KMS-11 (cell line): ENCODE measurements around the gene UBE3B.

Experiments
- H2AFZ ChIP-seq: fragments of 200-600 bp; sonication (generic); 2 replicates; pipeline ENCODE4 v1.6.1; 2016; ENCODE audit warnings: antibody characterized with exemption, mixed run types, low read depth
- H3K27ac ChIP-seq: fragments of 200-600 bp; sonication (generic); 2 replicates; pipeline ENCODE4 v1.6.1; 2016; ENCODE audit warnings: mild to moderate bottlenecking, mixed run types
- H3K27me3 ChIP-seq: fragments of 200-600 bp; sonication (generic); 2 replicates; pipeline ENCODE4 v1.6.1; 2017; ENCODE audit warnings: mild to moderate bottlenecking, low read depth, mixed run types, moderate library complexity; ENCODE audit not compliant: insufficient read depth
- H3K36me3 ChIP-seq: fragments of 200-600 bp; sonication (generic); 2 replicates; pipeline ENCODE4 v1.6.1; 2017; ENCODE audit warnings: mild to moderate bottlenecking, mixed run types; ENCODE audit not compliant: insufficient read depth
- H3K4me1 ChIP-seq: fragments of 200-600 bp; sonication (generic); 2 replicates; pipeline ENCODE4 v1.6.1; 2016; ENCODE audit warnings: mild to moderate bottlenecking, low read depth, mixed run types; ENCODE audit not compliant: poor library complexity, severe bottlenecking
- H3K4me2 ChIP-seq: fragments of 200-600 bp; sonication (generic); 2 replicates; pipeline ENCODE4 v1.7.0; 2016; ENCODE audit warnings: mild to moderate bottlenecking, mixed run types
- H3K4me3 ChIP-seq: fragments of 200-600 bp; sonication (generic); IDR thresholded peaks from 2 replicates; pipeline ENCODE4 v1.6.1; 2017; ENCODE audit warnings: low read depth, low read length, mixed read lengths; ENCODE audit not compliant: insufficient read depth
- H3K79me2 ChIP-seq: fragments of 200-600 bp; sonication (generic); 2 replicates; pipeline ENCODE4 v1.6.1; 2016; ENCODE audit warnings: low read depth, mixed run types; ENCODE audit not compliant: insufficient read depth
- H3K9ac ChIP-seq: fragments of 200-600 bp; sonication (generic); 2 replicates; pipeline ENCODE4 v1.6.1; 2016; ENCODE audit warnings: mild to moderate bottlenecking, mixed run types
- H4K20me1 ChIP-seq: fragments of 200-600 bp; sonication (generic); 2 replicates; pipeline ENCODE4 v1.6.1; 2016; ENCODE audit warnings: mild to moderate bottlenecking, mixed run types; ENCODE audit not compliant: insufficient read depth
- TF ChIP-seq, protein P1 (sequence below): fragments of 200-600 bp; sonication (generic); conservative IDR thresholded peaks from 2 replicates; pipeline ENCODE4 v1.6.1; 2017; ENCODE audit warnings: low read depth, mild to moderate bottlenecking, antibody characterized with exemption, low read length, moderate library complexity, mixed read lengths

UBE3B gene

DNA sequence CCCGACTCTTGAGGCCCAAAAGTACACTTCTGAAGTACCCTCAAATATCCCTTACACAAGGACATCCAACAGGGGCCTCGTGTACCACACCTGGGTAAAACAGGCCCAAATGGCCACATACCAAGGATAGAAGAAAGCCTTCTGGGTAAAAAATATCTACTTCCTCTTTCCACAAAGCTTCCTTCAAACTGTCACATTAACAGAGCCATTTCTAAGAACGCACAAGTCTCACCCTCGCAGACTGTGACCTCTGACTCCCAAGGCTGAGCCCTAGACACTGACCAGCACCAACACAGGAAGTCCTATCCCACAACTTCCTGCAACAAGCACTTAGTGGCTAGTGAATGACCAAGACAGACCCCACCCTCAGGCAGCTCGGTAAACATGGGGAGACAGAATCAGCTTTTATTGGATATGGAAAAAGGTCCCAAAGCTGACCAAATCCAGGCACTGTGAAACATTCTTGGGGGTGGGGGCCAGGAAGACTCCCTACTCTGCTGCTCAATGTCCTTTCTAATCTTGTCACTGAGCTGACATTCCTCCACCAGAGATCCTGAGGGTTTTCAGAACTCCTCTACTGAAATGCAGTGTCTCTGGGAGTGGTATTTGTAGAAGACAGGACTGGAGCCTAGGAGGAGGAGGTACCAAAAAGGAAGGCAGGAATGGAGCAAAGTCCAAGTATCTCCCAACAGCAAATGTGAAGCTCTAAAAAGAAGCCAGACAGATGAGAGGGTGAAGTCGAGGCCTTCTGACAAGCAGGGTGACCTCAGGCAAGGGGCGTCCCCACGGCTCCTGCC is 16.2 kb upstream of the UBE3B start:
- Histone ChIP-seq H3K79me2 (no peaks in the 10 kb centered on the region), H3K27me3 (no peaks in the 10 kb centered on the region), H3K4me1 (no peaks in the 10 kb centered on the region), H3K4me2 (no peak overlapping the region), H3K27ac (no peak overlapping the region), H4K20me1 (no peaks in the 10 kb centered on the region), H2AFZ (no peak overlapping the region), H3K36me3 (no peaks in the 10 kb centered on the region), H3K4me3 (no peak overlapping the region), H3K9ac (no peak overlapping the region)
- TF ChIP-seq, protein P1, sequence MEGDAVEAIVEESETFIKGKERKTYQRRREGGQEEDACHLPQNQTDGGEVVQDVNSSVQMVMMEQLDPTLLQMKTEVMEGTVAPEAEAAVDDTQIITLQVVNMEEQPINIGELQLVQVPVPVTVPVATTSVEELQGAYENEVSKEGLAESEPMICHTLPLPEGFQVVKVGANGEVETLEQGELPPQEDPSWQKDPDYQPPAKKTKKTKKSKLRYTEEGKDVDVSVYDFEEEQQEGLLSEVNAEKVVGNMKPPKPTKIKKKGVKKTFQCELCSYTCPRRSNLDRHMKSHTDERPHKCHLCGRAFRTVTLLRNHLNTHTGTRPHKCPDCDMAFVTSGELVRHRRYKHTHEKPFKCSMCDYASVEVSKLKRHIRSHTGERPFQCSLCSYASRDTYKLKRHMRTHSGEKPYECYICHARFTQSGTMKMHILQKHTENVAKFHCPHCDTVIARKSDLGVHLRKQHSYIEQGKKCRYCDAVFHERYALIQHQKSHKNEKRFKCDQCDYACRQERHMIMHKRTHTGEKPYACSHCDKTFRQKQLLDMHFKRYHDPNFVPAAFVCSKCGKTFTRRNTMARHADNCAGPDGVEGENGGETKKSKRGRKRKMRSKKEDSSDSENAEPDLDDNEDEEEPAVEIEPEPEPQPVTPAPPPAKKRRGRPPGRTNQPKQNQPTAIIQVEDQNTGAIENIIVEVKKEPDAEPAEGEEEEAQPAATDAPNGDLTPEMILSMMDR: no peak

- no peak overlapping the region for H3K4me3 ChIP-seq
- no peaks in the 10 kb centered on the region for H3K79me2 ChIP-seq
- H3K4me2 ChIP-seq: no peak overlapping the region
- H3K36me3 ChIP-seq: no peaks in the 10 kb centered on the region
- no peak overlapping the region for H3K27ac ChIP-seq
- H3K27me3 ChIP-seq: no peaks in the 10 kb centered on the region
- no peaks in the 10 kb centered on the region for H4K20me1 ChIP-seq
- no peaks in the 10 kb centered on the region for H3K4me1 ChIP-seq
- TF ChIP-seq, protein P1: no peak
- no peak overlapping the region for H2AFZ ChIP-seq
- no peak overlapping the region for H3K9ac ChIP-seq
Measured at GRCh38 chr12:109461846-109462756, 15.3 kb upstream of the UBE3B start.

- Histone ChIP-seq H3K79me2 (no peaks in the 10 kb centered on the region), H3K27me3 (no peaks in the 10 kb centered on the region), H3K9ac (no peak overlapping the region), H3K27ac (no peak overlapping the region), H3K4me1 (no peaks in the 10 kb centered on the region), H3K36me3 (no peaks in the 10 kb centered on the region), H3K4me2 (no peak overlapping the region), H4K20me1 (no peaks in the 10 kb centered on the region), H3K4me3 (no peak overlapping the region), H2AFZ (no peak overlapping the region)
- TF ChIP-seq, protein P1: no peak
Measured at GRCh38 chr12:109462868-109463692, 14.4 kb upstream of the UBE3B start.

GRCh38 chr12:109463756-109464155 is 13.7 kb upstream of the UBE3B start:
- Histone ChIP-seq H4K20me1 (no peaks in the 10 kb centered on the region), H3K4me1 (no peaks in the 10 kb centered on the region), H3K79me2 (no peaks in the 10 kb centered on the region), H2AFZ (no peak overlapping the region), H3K36me3 (no peaks in the 10 kb centered on the region), H3K4me3 (no peak overlapping the region), H3K4me2 (no peak overlapping the region), H3K9ac (no peak overlapping the region), H3K27ac (no peak overlapping the region), H3K27me3 (no peaks in the 10 kb centered on the region)
- TF ChIP-seq, protein P1: no peak
